ENCODE results near the gene TMEM196. TPM values are rescaled to one million over a fixed set of nuclear protein-coding genes. Genes with fewer than 3 reads are reported as not detected.

The TMEM196 gene
- total RNA-seq, 3 donors from 2014 or later (not counting 1 experiment from before 2014, with no cell fraction given): not detected

DNA sequence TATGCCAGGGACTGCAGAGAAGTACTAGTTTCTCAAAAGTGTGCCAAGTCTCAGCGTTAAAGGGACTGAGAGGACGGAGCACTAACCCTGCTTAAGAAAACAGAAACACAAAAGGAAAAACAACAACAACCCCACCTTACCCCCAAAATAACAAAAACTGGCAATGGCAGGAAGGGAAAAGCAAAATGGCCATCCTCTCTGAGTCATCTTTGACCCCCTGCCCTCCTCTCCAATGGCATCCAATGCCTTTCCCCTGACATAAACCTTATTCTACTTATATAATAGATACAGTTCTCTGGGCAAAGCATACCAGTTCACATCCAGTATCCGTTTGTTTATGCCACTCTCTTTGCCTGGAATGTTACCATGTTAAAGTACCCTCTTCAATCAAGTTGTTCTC lies 66.2 kb downstream of the TMEM196 start:
- no peak for DNase-seq
- TF ChIP-seq, protein P1, sequence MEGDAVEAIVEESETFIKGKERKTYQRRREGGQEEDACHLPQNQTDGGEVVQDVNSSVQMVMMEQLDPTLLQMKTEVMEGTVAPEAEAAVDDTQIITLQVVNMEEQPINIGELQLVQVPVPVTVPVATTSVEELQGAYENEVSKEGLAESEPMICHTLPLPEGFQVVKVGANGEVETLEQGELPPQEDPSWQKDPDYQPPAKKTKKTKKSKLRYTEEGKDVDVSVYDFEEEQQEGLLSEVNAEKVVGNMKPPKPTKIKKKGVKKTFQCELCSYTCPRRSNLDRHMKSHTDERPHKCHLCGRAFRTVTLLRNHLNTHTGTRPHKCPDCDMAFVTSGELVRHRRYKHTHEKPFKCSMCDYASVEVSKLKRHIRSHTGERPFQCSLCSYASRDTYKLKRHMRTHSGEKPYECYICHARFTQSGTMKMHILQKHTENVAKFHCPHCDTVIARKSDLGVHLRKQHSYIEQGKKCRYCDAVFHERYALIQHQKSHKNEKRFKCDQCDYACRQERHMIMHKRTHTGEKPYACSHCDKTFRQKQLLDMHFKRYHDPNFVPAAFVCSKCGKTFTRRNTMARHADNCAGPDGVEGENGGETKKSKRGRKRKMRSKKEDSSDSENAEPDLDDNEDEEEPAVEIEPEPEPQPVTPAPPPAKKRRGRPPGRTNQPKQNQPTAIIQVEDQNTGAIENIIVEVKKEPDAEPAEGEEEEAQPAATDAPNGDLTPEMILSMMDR (IDR thresholded peaks at IDR 0.05): no peak
- peaks cover under 1% of the 10 kb centered on the region for H3K36me3 ChIP-seq (ENCODE audit: control insufficient read depth, insufficient read depth, low read length)
- H3K4me1 Mint-ChIP-seq: peaks cover 37 to 43% of the 10 kb centered on the region in 2 donors
- no peaks in the 10 kb centered on the region for H3K27me3 ChIP-seq (ENCODE audit: control insufficient read depth, insufficient read depth, low read length)
- peak overlapping the region; percentile 94 to 96 for H3K27ac Mint-ChIP-seq
- no peak for ATAC-seq
- H3K4me3 ChIP-seq (ENCODE audit: low read length): no peak overlapping the region
- no peaks in the 10 kb centered on the region for H3K9me3 ChIP-seq (ENCODE audit: control insufficient read depth, insufficient read depth, low read length)
- WGBS (ENCODE audit: insufficient coverage): 84% methylated on average over 3 of the region's 3 CpGs
- no peaks in the 10 kb centered on the region for H3K9me3 Mint-ChIP-seq
- H3K4me1 ChIP-seq (ENCODE audit: control insufficient read depth, insufficient read depth, low read length): peaks cover 15% of the 10 kb centered on the region
- H3K27me3 Mint-ChIP-seq (ENCODE audit: low read depth in 2 of 2): peaks cover 0 to 14% of the 10 kb centered on the region in 2 donors
- H3K36me3 Mint-ChIP-seq: no peaks in the 10 kb centered on the region
- intact Hi-C loops (cut with micrococcal nuclease): no loop called here
- no peak overlapping the region for H3K27ac ChIP-seq (ENCODE audit: low read length)
- peak overlapping the region; percentile 95 for H3K4me3 Mint-ChIP-seq

DNA sequence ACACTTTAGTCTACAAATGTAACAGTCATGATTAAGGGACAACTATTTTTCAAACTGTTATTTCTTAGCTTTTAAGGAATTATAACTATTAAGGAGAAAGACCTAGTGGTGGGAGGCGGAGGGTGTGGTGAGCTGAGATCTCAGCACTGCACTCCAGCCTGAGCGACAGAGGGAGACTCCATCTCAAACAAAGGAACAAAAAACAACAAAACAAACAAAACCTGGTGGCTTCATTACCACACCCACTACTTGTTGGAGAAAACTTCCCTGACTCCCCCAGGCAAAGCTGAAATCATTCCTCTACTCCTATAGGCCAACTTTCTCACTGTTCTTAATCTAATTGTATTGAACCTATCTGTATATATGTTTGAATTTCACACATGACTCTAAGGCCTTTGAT lies 67.8 kb downstream of the TMEM196 start:
- ATAC-seq (no peak), DNase-seq (no peak)
- Mint-ChIP-seq H3K9me3 (no peaks in the 10 kb centered on the region), H3K4me1 (peaks cover 37 to 43% of the 10 kb centered on the region in 2 donors), H3K36me3 (no peaks in the 10 kb centered on the region), H3K4me3 (peak overlapping the region; percentile 42), H3K27me3 (ENCODE audit: low read depth in 2 of 2) (peaks cover 0 to 6% of the 10 kb centered on the region in 2 donors), H3K27ac (peak overlapping the region; percentile 94 to 96)
- TF ChIP-seq, protein P1 (IDR thresholded peaks at IDR 0.05): no peak
- 100% methylated on average over 2 of the region's 2 CpGs for WGBS (ENCODE audit: insufficient coverage)
- no peak overlapping the region for H3K4me3 ChIP-seq (ENCODE audit: low read length)
- H3K9me3 ChIP-seq (ENCODE audit: control insufficient read depth, insufficient read depth, low read length): no peaks in the 10 kb centered on the region
- peaks cover 5% of the 10 kb centered on the region for H3K36me3 ChIP-seq (ENCODE audit: control insufficient read depth, insufficient read depth, low read length)
- H3K4me1 ChIP-seq (ENCODE audit: control insufficient read depth, insufficient read depth, low read length): peaks cover 15% of the 10 kb centered on the region
- no peaks in the 10 kb centered on the region for H3K27me3 ChIP-seq (ENCODE audit: control insufficient read depth, insufficient read depth, low read length)
- intact Hi-C loops (cut with micrococcal nuclease): no loop called here
- H3K27ac ChIP-seq (ENCODE audit: low read length): no peak overlapping the region

DNA sequence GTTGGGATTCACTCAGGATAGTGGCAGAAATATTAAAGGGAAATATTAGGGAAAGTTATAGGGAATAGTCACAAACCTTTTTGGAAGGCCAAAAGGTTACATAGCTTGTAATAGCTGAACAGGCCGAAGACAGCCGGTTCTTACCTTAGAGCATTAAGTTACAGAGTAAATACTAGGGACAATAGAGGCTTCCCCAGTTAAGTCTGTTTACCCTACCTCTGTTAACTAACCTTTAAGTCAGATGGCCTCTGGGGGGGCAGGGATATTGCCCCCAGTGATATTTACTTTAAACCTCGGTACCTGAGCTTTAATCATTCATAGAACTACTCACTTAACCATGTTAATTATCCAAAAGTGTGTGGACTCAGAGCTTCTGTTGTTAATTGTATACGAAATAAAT lies 71.9 kb downstream of the TMEM196 start:
- H3K4me1 Mint-ChIP-seq: peaks cover 0 to 6% of the 10 kb centered on the region in 2 donors
- WGBS (ENCODE audit: insufficient coverage): 98% methylated on average over 3 of the region's 4 CpGs
- peaks cover 9% of the 10 kb centered on the region for H3K36me3 Mint-ChIP-seq
- Histone ChIP-seq H3K27ac (ENCODE audit: low read length) (no peak overlapping the region), H3K4me1 (ENCODE audit: control insufficient read depth, insufficient read depth, low read length) (no peaks in the 10 kb centered on the region), H3K27me3 (ENCODE audit: control insufficient read depth, insufficient read depth, low read length) (no peaks in the 10 kb centered on the region), H3K9me3 (ENCODE audit: control insufficient read depth, insufficient read depth, low read length) (no peaks in the 10 kb centered on the region), H3K4me3 (ENCODE audit: low read length) (no peak overlapping the region), H3K36me3 (ENCODE audit: control insufficient read depth, insufficient read depth, low read length) (peaks cover 22% of the 10 kb centered on the region)
- no peaks in the 10 kb centered on the region for H3K27me3 Mint-ChIP-seq (ENCODE audit: low read depth in 2 of 2)
- H3K9me3 Mint-ChIP-seq: no peaks in the 10 kb centered on the region
- intact Hi-C loops (cut with micrococcal nuclease): no loop called here
- ATAC-seq (no peak), DNase-seq (no peak)
- no peak overlapping the region for H3K27ac Mint-ChIP-seq
- TF ChIP-seq, protein P1 (IDR thresholded peaks at IDR 0.05): no peak
- no peak overlapping the region for H3K4me3 Mint-ChIP-seq

DNA sequence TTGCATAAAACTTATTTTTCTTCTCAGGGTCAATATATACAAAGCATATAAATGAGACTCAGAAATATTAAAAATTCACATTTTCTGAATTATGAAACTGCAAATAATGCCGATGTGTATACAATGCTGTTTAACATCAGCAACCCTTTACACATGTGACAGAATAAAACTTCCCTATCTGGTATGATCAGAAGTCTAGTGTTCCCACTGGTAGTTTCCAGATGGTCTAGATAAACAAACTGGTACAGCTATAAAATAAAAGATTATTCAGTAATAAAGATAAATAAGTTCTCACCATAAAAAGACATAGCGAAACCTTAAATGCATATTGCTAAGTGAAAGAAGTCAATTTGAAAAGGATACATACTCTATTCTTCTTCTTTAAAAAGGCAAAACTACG lies 72.5 kb downstream of the TMEM196 start:
- no peaks in the 10 kb centered on the region for H3K27me3 Mint-ChIP-seq (ENCODE audit: low read depth in 2 of 2)
- peaks cover 22% of the 10 kb centered on the region for H3K36me3 ChIP-seq (ENCODE audit: control insufficient read depth, insufficient read depth, low read length)
- WGBS (ENCODE audit: insufficient coverage): no CpG with 5 or more reads among the region's 3 CpGs
- DNase-seq (no peak), ATAC-seq (no peak)
- H3K27ac Mint-ChIP-seq: no peak overlapping the region
- peaks cover 9% of the 10 kb centered on the region for H3K36me3 Mint-ChIP-seq
- H3K27me3 ChIP-seq (ENCODE audit: control insufficient read depth, insufficient read depth, low read length): no peaks in the 10 kb centered on the region
- peaks cover 0 to 4% of the 10 kb centered on the region in 2 donors for H3K4me1 Mint-ChIP-seq
- no peaks in the 10 kb centered on the region for H3K9me3 ChIP-seq (ENCODE audit: control insufficient read depth, insufficient read depth, low read length)
- no peak overlapping the region for H3K27ac ChIP-seq (ENCODE audit: low read length)
- intact Hi-C loops (cut with micrococcal nuclease): no loop called here
- H3K4me3 ChIP-seq (ENCODE audit: low read length): no peak overlapping the region
- no peak overlapping the region for H3K4me3 Mint-ChIP-seq
- H3K9me3 Mint-ChIP-seq: no peaks in the 10 kb centered on the region
- TF ChIP-seq, protein P1 (IDR thresholded peaks at IDR 0.05): no peak
- no peaks in the 10 kb centered on the region for H3K4me1 ChIP-seq (ENCODE audit: control insufficient read depth, insufficient read depth, low read length)
